HT1080 (cell line): ENCODE results near the gene SLC40A1. TPM values are rescaled to one million over a fixed set of nuclear protein-coding genes. Genes with fewer than 3 reads are reported as not detected.
"Not testable (repeated sequence)": the region's sequence is repeated elsewhere in the genome, so short reads cannot be mapped to it uniquely, and the experiment has no call there.

Experiments
- DNase-seq: peaks from one replicate; pipeline ENCODE4 v3.0.0-alpha.2; 2015; ENCODE audit warnings: low read depth
- total RNA-seq: library from RNA; depleted of rRNA; stranded (reverse); fragments of >200 nt; shearing (Covaris generic); gene quantifications from 2 replicates; pipeline ENCODE4 v1.2.3, GENCODE V29; 2014

The SLC40A1 gene
- total RNA-seq, 1 experiment from 2014 or later, result 0.29 TPM

DNA sequence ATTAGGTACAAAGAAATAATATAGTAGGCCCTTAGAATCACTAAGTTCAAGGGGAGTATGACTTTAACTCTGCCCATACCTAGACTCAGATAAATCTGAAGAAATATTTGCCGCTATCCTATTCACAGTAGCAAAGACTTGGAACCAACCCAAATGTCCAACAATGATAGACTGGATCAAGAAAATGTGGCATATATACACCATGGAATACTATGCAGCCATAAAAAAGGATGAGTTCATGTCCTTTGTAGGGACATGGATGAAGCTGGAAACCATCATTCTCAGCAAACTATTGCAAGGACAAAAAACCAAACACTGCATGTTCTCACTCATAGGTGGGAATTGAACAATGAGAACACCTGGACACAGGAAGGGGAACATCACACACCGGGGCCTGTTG lies 21.1 kb upstream of the SLC40A1 start:
- not testable (repeated sequence) for DNase-seq

DNA sequence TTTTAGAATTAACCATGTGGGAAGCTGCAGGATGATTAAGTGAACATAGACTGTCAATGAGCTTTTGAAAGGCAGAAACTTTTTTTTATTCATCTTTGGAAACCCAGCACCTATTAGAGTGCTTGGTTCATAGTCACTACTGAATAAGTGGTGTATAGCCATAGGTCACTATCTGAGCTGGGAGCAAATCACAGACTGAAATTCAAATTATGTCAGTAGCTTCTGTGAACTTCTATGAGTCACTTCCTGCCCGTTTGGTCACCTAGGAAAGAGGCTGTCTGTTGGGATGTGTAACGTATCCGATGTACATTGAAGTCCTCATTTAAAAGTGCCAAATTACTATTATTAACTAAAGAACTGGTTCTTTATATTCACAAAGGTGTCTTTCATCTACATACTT lies 20.5 kb upstream of the SLC40A1 start:
- peak; percentile 82 for DNase-seq

DNA sequence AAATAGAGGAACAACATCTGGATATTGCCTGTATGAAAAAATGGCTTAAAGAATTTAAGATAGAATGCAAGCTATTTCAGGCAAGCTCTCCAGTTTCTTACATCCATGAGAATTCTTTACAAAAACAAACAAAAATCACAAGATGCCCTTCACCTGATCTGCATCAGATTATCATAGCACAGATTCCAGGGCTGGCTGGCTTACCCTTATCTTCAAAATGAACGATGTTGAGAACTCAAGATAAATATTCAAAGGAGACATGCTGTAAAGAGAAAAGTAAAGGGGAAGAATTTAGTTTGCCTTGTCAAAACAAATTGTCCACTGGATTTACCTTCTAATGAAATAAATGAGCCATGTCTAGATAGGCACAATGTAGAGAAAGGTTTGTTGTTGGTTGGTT lies 18.7 kb upstream of the SLC40A1 start:
- no peak for DNase-seq

GRCh38 chr2:189595417-189595816 lies 14.8 kb upstream of the SLC40A1 start:
- no peak for DNase-seq

DNA sequence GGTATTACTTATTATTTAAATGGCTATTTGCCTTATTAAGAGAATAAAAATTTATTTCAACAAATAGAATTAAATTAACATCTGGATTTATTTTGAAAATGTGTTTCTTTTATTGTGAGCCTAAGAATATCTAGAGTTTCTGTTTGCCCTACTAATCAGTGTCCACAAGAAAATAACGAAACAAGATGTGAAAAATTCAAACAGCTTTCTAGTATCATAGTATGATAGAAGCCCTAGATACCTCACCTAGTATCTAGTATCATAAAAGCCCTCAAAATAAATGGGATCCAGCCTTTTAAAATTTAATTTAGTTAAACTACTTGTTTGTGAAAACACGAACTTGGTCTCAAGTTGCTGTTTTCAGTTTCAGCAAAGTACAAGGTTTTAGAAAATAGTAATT lies 13.7 kb upstream of the SLC40A1 start:
- DNase-seq, result no peak

GRCh38 chr2:189593115-189593514 lies 12.5 kb upstream of the SLC40A1 start:
- no peak for DNase-seq

- no peak for DNase-seq
Observed at GRCh38 chr2:189592353-189592984, 11.9 kb upstream of the SLC40A1 start.

DNA sequence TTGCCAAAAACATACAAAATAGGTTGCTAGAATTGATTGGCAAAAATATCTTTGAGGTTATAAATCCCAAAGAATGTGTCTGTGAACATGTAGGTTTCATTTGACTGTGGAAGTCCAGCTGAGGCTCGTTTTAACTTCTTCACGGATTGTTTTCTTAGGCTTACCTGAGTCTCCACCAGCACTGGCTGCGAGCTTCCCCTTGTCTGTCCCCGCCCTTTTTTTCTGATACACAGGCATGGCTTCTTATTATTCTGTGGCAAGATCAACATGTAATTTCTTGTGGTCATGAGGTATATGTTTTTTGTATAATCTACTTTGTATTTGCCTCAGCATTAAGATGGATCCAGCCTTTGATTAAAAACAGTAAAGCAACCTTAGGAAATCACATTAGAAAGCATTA lies 7.2 kb upstream of the SLC40A1 start:
- DNase-seq, result no peak

DNA sequence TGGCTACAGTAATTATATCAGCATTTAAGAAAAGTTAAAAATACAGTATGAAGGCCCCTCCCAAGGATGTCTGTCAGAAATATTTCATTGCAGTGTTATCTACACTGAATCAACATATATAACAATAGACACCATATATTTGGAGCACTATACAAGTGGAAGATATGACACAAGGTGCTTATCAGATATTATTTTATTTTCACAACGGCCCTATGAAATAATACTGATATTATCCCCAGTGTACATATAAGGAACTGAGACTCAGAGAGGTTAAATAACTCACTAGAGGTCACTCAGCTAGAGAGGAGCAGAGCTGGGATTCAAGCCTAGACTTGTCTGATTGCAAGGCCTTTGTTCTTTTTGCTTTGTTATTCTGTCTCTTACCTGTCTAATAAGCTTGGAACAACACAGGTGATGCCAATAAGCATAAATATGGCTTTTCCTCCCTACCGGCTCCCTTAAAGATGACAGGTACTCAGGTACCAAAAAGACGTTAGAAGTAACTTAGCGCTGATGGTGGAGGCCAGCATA lies 4.7 kb upstream of the SLC40A1 start:
- no peak for DNase-seq

DNA sequence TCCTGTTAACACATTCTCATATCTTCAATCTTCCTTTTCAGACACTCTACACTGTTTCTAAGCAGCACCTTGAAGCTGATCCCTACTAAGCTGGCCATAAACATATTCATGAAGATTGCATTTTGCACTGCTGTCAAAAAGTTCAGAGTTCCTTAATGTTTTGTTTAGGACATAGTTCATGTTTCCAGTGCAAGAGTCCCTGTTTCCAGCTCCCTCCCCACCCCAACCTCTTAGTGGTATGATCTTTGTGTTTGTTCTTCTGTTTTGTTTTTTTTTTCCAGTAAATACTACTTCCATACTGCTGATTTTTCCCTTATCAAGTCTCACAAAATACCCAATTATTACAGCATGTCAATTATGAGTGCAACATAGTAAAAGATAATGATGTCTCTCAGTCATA lies 4.1 kb upstream of the SLC40A1 start:
- DNase-seq, result no peak

- DNase-seq, result no peak
Observed at GRCh38 chr2:189583227-189584198, 2.9 kb upstream of the SLC40A1 start.

DNA sequence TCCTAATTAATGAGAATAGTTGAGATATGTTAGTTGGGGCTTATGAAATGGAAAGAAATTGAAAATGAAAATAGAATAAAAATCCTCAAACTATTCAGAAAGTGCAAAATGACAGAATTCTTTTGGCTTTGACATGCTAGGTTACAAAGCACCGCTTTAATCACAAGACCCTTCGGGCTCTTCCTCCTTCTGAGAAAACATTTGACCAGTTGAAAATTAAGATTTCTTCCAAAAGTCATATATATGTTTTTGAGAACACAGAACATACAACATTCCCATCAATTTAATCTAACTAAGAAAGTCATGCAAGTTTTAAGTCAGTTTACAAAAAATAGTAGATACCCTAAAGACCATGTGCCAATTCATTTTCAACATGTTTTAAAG lies 2.2 kb upstream of the SLC40A1 start:
- no peak for DNase-seq

- no peak for DNase-seq
Observed at GRCh38 chr2:189582140-189582808, 1.7 kb upstream of the SLC40A1 start.

- no peak for DNase-seq
Observed at GRCh38 chr2:189581354-189582139, 961 bp upstream of the SLC40A1 start.

DNA sequence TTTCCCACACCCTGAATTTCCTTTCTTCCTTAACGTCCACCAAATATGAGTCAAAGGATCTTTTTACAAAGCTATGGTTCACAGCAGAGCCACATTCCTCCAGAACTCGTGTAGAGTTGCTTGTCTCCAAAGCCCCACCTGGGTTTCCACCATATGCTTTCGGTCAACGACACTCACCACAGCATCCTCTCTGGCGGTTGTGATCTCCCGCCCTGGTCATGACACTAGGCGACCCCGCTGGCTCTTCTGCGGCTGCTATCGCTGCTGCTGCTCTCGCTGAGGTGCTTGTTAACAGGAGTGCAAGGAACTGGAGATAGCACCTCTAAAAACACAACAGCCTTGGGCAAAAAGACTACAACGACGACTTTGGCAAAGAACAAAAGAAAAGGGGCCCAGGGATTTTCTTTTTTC lies 340 bp downstream of the SLC40A1 start:
- no peak for DNase-seq

- no peak for DNase-seq
Observed at GRCh38 chr2:189579585-189580186, 900 bp downstream of the SLC40A1 start.

DNA sequence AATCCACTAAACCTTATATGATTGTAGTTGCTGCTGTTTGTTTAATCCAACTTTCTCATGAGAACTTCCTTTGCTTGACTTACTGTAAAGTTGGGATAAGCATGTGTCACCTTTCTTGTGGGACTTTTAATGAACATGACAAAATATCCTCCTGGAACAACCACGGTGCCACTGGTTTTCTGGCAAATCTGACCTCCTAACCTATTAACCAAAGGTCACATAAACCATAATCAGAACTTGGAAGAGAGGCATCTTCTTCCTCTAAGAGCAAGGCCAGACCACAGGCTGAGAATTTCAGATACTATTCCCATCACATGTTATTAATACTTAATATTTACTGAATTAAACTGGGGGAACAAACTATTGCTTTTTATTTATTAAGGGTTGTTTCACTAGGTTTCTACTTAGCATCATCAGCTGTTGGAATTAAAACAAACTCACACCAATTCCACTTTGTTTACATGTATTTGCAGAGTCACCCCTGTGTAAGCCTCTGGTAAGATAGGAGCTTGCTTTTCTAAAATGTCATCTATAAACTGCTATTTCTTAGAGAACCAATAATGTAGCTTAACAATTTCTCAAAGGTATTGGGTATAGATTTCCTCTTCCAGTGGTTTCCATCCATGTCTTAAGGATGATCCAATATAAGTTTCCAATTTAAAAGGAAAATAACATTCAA lies 2.2 kb downstream of the SLC40A1 start:
- no peak for DNase-seq

DNA sequence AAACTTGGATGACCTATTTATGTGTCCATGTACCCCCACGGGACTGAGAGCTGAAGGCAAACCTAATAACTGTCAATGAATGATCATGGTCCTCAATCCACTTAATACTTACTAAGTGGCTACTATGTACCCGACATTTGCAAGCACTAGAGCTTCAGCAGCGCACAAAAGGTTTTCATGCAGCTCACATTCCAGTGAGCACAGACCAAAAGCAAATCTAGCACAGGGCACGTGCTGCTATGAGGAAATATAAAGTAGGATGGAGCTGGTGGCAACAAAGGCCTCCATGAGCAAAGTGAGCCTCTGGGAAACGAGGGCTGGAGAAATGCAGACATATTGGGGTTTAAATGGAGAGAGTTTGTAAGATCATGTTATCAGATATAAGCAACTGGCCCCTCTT lies 3.5 kb downstream of the SLC40A1 start:
- DNase-seq, result no peak

DNA sequence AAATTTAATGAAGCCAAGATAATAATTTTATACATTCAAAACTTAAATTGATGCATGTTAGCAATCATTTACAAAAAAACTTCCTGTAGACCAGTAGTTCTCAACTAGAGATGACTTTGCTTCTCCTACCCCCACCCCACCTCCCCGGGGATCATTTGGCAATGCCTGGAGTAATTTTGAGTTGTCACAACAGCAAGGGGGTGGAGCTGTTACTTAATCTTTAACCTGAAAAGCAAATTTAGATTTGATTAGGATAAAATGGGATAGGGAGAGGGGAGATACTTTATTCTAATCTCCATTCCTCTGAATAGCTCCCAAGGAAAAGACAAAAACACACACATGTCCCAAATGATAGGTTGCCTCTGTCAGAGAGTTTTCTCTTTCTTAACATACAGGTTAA lies 4.2 kb downstream of the SLC40A1 start:
- no peak for DNase-seq
